ENCODE measurements around the gene CXCL1. TPM values are rescaled to one million over a fixed set of nuclear protein-coding genes. Genes with fewer than 3 reads are reported as not detected.

Gene CXCL1
- total and polyA plus RNA-seq, 2 of the 13 experiments (the other 11 are each of a cell fraction or from before 2014, with no cell fraction given) = 0.15 TPM; not detected in 1

DNA sequence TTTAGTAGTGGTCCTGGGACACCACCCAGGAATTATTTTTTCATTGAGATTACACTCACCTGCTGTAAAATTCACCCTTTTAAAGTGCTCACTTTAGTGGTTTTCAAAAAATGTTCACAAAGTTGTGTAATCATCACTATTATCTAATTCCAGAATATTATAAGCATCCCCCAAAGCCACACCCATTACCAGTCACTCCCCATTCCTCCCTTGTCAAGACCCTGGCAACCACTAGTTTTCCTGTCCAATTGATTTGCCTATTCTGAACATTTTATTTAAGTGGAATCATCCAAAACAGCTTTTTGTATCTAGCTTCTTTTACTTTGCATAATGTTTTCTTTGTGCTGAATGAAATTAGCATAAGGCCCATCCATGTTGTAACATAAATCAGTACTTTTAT lies 45.4 kb upstream of the CXCL1 start:
- H3K9ac ChIP-seq (ENCODE audit: insufficient read depth, low read depth, low read length) = no peak overlapping the region
- no peak overlapping the region for H3K4me2 ChIP-seq (ENCODE audit: low read depth, low read length)
- no peaks in the 10 kb centered on the region for H3K27me3 ChIP-seq (ENCODE audit: control insufficient read depth in 1 of 2, insufficient read depth in 2 of 2, low read length in 2 of 2)
- DNase-seq (ENCODE audit: low spot score) (no peak), FAIRE-seq (no peak), ATAC-seq (no peak)
- H3K27ac ChIP-seq (ENCODE audit: extremely low read length, insufficient read depth, low read length) = no peak overlapping the region
- no peaks in the 10 kb centered on the region for H3K36me3 ChIP-seq (replicated peaks in 1 of 2; ENCODE audit: control insufficient read depth in 1 of 2, insufficient read depth in 2 of 2, low read length in 2 of 2)
- no peaks in the 10 kb centered on the region for H3K79me2 ChIP-seq (ENCODE audit: insufficient read depth, low read length)
- no peak overlapping the region for H2AFZ ChIP-seq (ENCODE audit: low read length)
- no peaks in the 10 kb centered on the region for H3K4me1 ChIP-seq (ENCODE audit: insufficient read depth, low read length)
- no peaks in the 10 kb centered on the region for H3K9me3 ChIP-seq (ENCODE audit: low read length)
- H4K20me1 ChIP-seq (ENCODE audit: insufficient read depth, low read length) = no peaks in the 10 kb centered on the region
- H3K4me3 ChIP-seq (replicated peaks in 1 of 3; ENCODE audit: insufficient read depth in 1 of 3, low read depth in 2 of 3, low read length in 3 of 3) = no peak overlapping the region
- intact Hi-C loops (cut with micrococcal nuclease; ENCODE audit: unreplicated experiment) (no loop called here), in situ Hi-C loops (cut with HindIII; ENCODE audit: extremely low pct_ligation_motif_present, low pct_unique_long_range_greater_than_20kb) (no loop called here)
- no TSS peak for BruUV-seq (replicated peaks)
- TF ChIP-seq TOE1 (CRISPR knock-in tag; IDR thresholded peaks at IDR 0.05) = no peak
- TF ChIP-seq HCFC1 (IDR thresholded peaks at IDR 0.05; ENCODE audit: low read depth, low read length) = no peak
- POLR2A ChIA-PET = no interaction called here
- CTCF ChIA-PET (ENCODE audit: low intra/inter-chr PET ratio, low total read pairs) = no interaction called here

DNA sequence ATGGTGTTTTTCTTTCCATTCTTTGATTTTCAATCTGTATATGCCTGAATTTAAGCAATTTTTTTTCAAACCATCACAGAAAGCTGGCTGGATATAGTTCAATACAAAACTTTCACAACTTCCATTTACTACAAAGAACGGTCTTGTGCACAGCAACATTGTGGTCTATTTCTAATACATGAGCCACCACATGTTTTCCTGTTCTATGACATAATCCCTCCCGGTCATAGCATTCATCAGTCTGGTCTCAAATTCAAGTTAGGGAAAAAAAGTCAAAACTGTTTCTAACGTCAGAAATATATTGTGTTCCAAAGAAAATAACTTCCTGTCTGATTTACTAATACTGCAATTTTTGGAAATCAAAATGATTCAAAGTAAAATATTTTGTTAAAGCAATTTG lies 40.2 kb upstream of the CXCL1 start:
- Histone ChIP-seq H3K27ac (ENCODE audit: extremely low read length, insufficient read depth, low read length) (no peak overlapping the region), H3K4me3 (replicated peaks in 1 of 3; ENCODE audit: insufficient read depth in 1 of 3, low read depth in 2 of 3, low read length in 3 of 3) (no peak overlapping the region), H3K79me2 (ENCODE audit: insufficient read depth, low read length) (no peaks in the 10 kb centered on the region), H3K27me3 (ENCODE audit: control insufficient read depth in 1 of 2, insufficient read depth in 2 of 2, low read length in 2 of 2) (no peaks in the 10 kb centered on the region), H3K9ac (ENCODE audit: insufficient read depth, low read depth, low read length) (no peak overlapping the region), H3K4me1 (ENCODE audit: insufficient read depth, low read length) (peaks cover 8% of the 10 kb centered on the region; the same call in 1 of the 2 replicates), H4K20me1 (ENCODE audit: insufficient read depth, low read length) (no peaks in the 10 kb centered on the region), H2AFZ (ENCODE audit: low read length) (no peak overlapping the region), H3K36me3 (replicated peaks in 1 of 2; ENCODE audit: control insufficient read depth in 1 of 2, insufficient read depth in 2 of 2, low read length in 2 of 2) (no peaks in the 10 kb centered on the region), H3K4me2 (ENCODE audit: low read depth, low read length) (no peak overlapping the region), H3K9me3 (ENCODE audit: low read length) (no peaks in the 10 kb centered on the region)
- in situ Hi-C loops (cut with HindIII; ENCODE audit: extremely low pct_ligation_motif_present, low pct_unique_long_range_greater_than_20kb) = no loop called here
- 11% methylated on average over 3 of the region's 3 CpGs for WGBS (ENCODE audit: low lambda C conversion rate)
- ATAC-seq (no peak), DNase-seq (ENCODE audit: low spot score) (no peak), FAIRE-seq (no peak)
- TF ChIP-seq MTF1 (CRISPR knock-in tag; IDR thresholded peaks at IDR 0.05) (no peak), ZNF776 (CRISPR knock-in tag; IDR thresholded peaks at IDR 0.05) (no peak), TARDBP (CRISPR knock-in tag; IDR thresholded peaks at IDR 0.05) (no peak)
- BruUV-seq (replicated peaks) = no TSS peak
- intact Hi-C loops (cut with micrococcal nuclease; ENCODE audit: unreplicated experiment) = no loop called here
- POLR2A ChIA-PET = no interaction called here
- CTCF ChIA-PET (ENCODE audit: low intra/inter-chr PET ratio, low total read pairs) = no interaction called here

Data from HepG2 (cell line).